Mammary microvascular endothelial cell (primary cell): ENCODE results near the gene LRSAM1. TPM values are rescaled to one million over a fixed set of nuclear protein-coding genes. Genes with fewer than 3 reads are reported as not detected.

Source experiments
- total RNA-seq: library from RNA; depleted of rRNA; stranded (reverse); fragments of >200 nt; gene quantifications from 2 replicates; pipeline ENCODE4 v1.2.3, GENCODE V29; 2015

LRSAM1 gene
- 18.9 and 19.0 TPM in 2 replicates for total RNA-seq

GRCh38 chr9:127450830-127451607, at the start of gene LRSAM1, which contains the start of gene RPL12:
LRSAM1 (plus strand) TSS chr9:127451510; CDS start chr9:127454528, 3,018 bp downstream.
RPL12 (minus strand) TSS chr9:127451406; CDS start chr9:127451317, 89 bp downstream.

GRCh38 chr9:127423934-127424675, 27.2 kb upstream of the LRSAM1 start, which contains the start of gene ZNF79:
ZNF79 (plus strand) TSS chr9:127424382; CDS start chr9:127424788, 406 bp downstream.

Other genes with a start within 250 kb of the LRSAM1 start
- 0.79 and 1.1 TPM in 2 replicates for gene GARNL3, start 186.7 kb upstream of the LRSAM1 start, total RNA-seq
- gene SLC2A8, start 54.3 kb upstream of the LRSAM1 start, total RNA-seq, result 14.3 and 14.4 TPM in 2 replicates
- 8.4 and 9.0 TPM in 2 replicates for gene ZNF79, start 27.1 kb upstream of the LRSAM1 start, total RNA-seq
- gene RPL12, start 104 bp upstream of the LRSAM1 start, total RNA-seq, result 2,345 and 2,382 TPM in 2 replicates
- 48.8 and 49.9 TPM in 2 replicates for gene STXBP1, start 160.8 kb downstream of the LRSAM1 start, total RNA-seq